ENCODE measurements around the gene IGF1. TPM values are rescaled to one million over a fixed set of nuclear protein-coding genes. Genes with fewer than 3 reads are reported as not detected.
"Not testable (repeated sequence)": the region's sequence is repeated elsewhere in the genome, so short reads cannot be mapped to it uniquely, and the experiment has no call there.

The IGF1 gene
- total RNA-seq, 2 donors from 2014 or later, result 0.79 to 2.0 TPM

DNA sequence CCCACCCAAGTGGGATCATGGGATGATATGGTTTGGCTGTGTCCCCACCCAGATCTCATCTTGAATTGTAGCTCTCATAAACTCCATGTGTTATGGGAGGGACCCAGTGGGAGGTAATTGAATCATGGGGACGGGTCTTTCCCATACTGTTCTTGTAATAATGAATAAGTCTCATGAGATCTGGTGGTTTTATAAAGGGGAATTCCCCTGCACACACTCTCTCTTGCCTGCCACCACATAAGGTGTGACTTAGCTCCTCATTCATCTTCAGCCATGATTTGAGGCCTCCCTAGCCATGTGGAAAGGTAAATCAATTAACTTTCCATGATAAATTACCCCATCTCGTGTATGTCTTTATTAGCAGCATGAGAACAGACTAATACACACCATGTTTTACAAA, 109.2 kb downstream of the IGF1 start:
- H3K4me1 Mint-ChIP-seq (ENCODE audit: low read depth), result peaks cover 21% of the 10 kb centered on the region
- peaks cover 4 to 9% of the 10 kb centered on the region in 2 donors for H3K9me3 Mint-ChIP-seq
- ATAC-seq (replicated peaks in 1 of 2) (peak; percentile 82 to 84), DNase-seq (peak; percentile 14 to 17)
- H3K27ac Mint-ChIP-seq, result no peak overlapping the region
- H3K4me3 Mint-ChIP-seq, result no peak overlapping the region
- H3K27me3 Mint-ChIP-seq (ENCODE audit: low read depth), result peaks cover 17% of the 10 kb centered on the region
- peaks cover 2% of the 10 kb centered on the region in 2 donors for H3K36me3 Mint-ChIP-seq (ENCODE audit: insufficient read depth in 2 of 2)

DNA sequence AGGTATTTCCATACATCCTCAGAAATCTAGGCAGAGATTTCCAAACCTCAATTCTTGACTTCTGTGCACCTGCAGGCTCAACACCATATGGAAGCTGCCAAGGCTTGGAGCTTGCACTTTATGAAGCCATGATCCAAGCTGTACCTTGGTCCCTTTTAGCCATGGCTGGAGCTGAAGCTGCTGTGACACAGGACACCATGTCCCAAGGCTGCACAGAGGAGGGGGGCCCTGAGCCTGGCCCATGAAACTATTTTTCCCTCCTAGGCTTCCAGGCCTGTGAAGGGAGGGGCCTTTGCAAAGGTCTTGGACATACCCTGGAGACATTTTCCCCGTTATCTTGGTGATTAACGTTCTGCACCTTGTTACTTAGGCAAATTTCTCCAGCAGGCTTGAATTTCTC, 110.5 kb downstream of the IGF1 start:
- Mint-ChIP-seq H3K27me3 (ENCODE audit: low read depth) (peaks cover 29% of the 10 kb centered on the region), H3K4me1 (ENCODE audit: low read depth) (peaks cover 21% of the 10 kb centered on the region), H3K9me3 (peaks cover 4 to 11% of the 10 kb centered on the region in 2 donors), H3K27ac (no peak overlapping the region), H3K36me3 (ENCODE audit: insufficient read depth in 2 of 2) (peaks cover 2% of the 10 kb centered on the region in 2 donors), H3K4me3 (no peak overlapping the region)
- DNase-seq, result no peak
- ATAC-seq (replicated peaks in 1 of 2), result no peak

DNA sequence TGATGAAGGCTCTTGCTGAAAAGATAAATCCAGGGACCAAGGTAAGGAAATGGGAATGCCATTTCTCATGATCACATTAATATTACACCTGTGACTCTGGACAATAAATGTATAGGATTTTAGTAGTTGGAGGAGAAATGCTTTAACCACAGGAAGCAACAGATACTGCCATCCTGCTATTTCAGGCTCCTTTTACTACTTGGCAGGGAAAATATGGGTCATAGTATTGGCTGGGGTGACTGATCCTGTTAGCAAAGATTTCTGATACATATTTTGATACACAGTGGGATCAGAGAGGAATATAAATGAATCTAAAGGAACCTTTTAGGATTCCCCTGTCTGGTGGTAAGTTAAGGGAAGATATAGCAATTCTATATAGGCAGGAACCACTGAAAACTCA, 115.0 kb downstream of the IGF1 start:
- DNase-seq, result no peak
- peaks cover 41% of the 10 kb centered on the region for H3K27me3 Mint-ChIP-seq (ENCODE audit: low read depth)
- peaks cover 2% of the 10 kb centered on the region in 2 donors for H3K36me3 Mint-ChIP-seq (ENCODE audit: insufficient read depth in 2 of 2)
- H3K27ac Mint-ChIP-seq, result no peak overlapping the region
- H3K4me3 Mint-ChIP-seq, result no peak overlapping the region
- ATAC-seq (replicated peaks in 1 of 2), result no peak
- no peaks in the 10 kb centered on the region for H3K4me1 Mint-ChIP-seq (ENCODE audit: low read depth)
- H3K9me3 Mint-ChIP-seq, result peaks cover 4 to 14% of the 10 kb centered on the region in 2 donors

GRCh38 chr12:102364709-102365108, 115.7 kb downstream of the IGF1 start:
- Mint-ChIP-seq H3K27ac (no peak overlapping the region), H3K4me3 (no peak overlapping the region), H3K4me1 (ENCODE audit: low read depth) (no peaks in the 10 kb centered on the region), H3K27me3 (ENCODE audit: low read depth) (peaks cover 47% of the 10 kb centered on the region), H3K36me3 (ENCODE audit: insufficient read depth in 2 of 2) (peaks cover 2% of the 10 kb centered on the region in 2 donors), H3K9me3 (peaks cover 4 to 16% of the 10 kb centered on the region in 2 donors)
- DNase-seq (no peak), ATAC-seq (replicated peaks in 1 of 2) (no peak)

- Mint-ChIP-seq H3K4me1 (ENCODE audit: low read depth) (no peaks in the 10 kb centered on the region), H3K36me3 (ENCODE audit: insufficient read depth in 2 of 2) (peaks cover 11% of the 10 kb centered on the region in 2 donors), H3K27ac (no peak overlapping the region), H3K4me3 (no peak overlapping the region), H3K27me3 (ENCODE audit: low read depth) (peaks cover 17% of the 10 kb centered on the region), H3K9me3 (peaks cover 15 to 23% of the 10 kb centered on the region in 2 donors)
- ATAC-seq (replicated peaks in 1 of 2) (no peak), DNase-seq (no peak)
These were observed 123.7 kb downstream of the IGF1 start for GRCh38 chr12:102356690-102357089.

GRCh38 chr12:102354281-102354680, 126.1 kb downstream of the IGF1 start:
- H3K27me3 Mint-ChIP-seq (ENCODE audit: low read depth); H3K4me3 Mint-ChIP-seq; DNase-seq; H3K4me1 Mint-ChIP-seq (ENCODE audit: low read depth); ATAC-seq (replicated peaks in 1 of 2); H3K27ac Mint-ChIP-seq: not testable (repeated sequence)
- peaks cover 15 to 18% of the 10 kb centered on the region in 2 donors for H3K9me3 Mint-ChIP-seq
- H3K36me3 Mint-ChIP-seq (ENCODE audit: insufficient read depth in 2 of 2), result peaks cover 11% of the 10 kb centered on the region in 2 donors

GRCh38 chr12:102351322-102351721, 129.0 kb downstream of the IGF1 start:
- Mint-ChIP-seq H3K27me3 (ENCODE audit: low read depth) (no peaks in the 10 kb centered on the region), H3K36me3 (ENCODE audit: insufficient read depth in 2 of 2) (peaks cover 11% of the 10 kb centered on the region in 2 donors), H3K27ac (no peak overlapping the region), H3K4me3 (no peak overlapping the region), H3K4me1 (ENCODE audit: low read depth) (no peaks in the 10 kb centered on the region), H3K9me3 (peaks cover 15% of the 10 kb centered on the region in 2 donors)
- ATAC-seq (replicated peaks in 1 of 2), result no peak
- DNase-seq, result no peak

DNA sequence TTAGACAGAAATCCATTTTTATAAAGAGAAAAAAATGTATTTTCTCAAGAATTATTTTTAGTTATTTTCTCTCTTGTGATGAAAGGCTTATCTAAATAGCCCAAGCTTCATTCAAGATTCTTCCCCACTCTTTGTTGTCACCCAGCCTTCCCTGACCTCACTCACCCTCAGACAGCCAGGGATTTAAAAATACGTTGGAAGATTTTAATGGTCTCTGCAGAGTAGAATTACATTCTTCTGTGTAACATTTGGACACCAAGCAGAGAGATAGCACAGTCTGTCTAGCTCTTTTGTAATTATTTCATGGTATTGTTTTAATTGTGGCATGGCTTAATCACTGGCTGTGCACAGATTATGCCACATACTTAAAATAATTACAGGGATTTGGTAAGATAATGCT, 130.3 kb downstream of the IGF1 start:
- no peak for DNase-seq
- no peak for ATAC-seq (replicated peaks in 1 of 2)
- Mint-ChIP-seq H3K27ac (no peak overlapping the region), H3K4me1 (ENCODE audit: low read depth) (no peaks in the 10 kb centered on the region), H3K9me3 (peaks cover 12 to 13% of the 10 kb centered on the region in 2 donors), H3K27me3 (ENCODE audit: low read depth) (no peaks in the 10 kb centered on the region), H3K36me3 (ENCODE audit: insufficient read depth in 2 of 2) (peaks cover 10 to 12% of the 10 kb centered on the region in 2 donors), H3K4me3 (no peak overlapping the region)

DNA sequence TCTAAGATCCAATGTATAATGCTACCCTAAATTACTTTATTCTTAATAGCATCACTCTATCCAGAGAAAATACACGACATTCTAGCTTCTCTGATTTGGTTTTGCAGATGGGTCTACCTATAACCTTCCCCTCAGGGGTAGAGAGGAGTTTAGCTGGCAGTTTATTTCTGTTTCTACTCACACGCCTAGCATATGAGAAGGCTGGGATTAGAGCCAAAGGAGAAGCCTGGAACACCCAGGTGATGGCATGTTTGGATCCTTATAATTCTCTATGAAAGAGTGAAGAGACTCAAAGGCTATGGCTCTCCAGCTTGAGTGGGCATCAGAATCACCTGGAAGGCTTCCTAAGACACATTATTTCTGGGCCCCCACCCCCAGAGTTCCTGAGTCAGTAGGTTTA, 131.3 kb downstream of the IGF1 start:
- H3K4me3 Mint-ChIP-seq, result no peak overlapping the region
- peaks cover 9 to 11% of the 10 kb centered on the region in 2 donors for H3K9me3 Mint-ChIP-seq
- no peak for ATAC-seq (replicated peaks in 1 of 2)
- H3K27me3 Mint-ChIP-seq (ENCODE audit: low read depth), result no peaks in the 10 kb centered on the region
- H3K4me1 Mint-ChIP-seq (ENCODE audit: low read depth), result no peaks in the 10 kb centered on the region
- no peak for DNase-seq
- no peak overlapping the region for H3K27ac Mint-ChIP-seq
- peaks cover 5 to 11% of the 10 kb centered on the region in 2 donors for H3K36me3 Mint-ChIP-seq (ENCODE audit: insufficient read depth in 2 of 2)

DNA sequence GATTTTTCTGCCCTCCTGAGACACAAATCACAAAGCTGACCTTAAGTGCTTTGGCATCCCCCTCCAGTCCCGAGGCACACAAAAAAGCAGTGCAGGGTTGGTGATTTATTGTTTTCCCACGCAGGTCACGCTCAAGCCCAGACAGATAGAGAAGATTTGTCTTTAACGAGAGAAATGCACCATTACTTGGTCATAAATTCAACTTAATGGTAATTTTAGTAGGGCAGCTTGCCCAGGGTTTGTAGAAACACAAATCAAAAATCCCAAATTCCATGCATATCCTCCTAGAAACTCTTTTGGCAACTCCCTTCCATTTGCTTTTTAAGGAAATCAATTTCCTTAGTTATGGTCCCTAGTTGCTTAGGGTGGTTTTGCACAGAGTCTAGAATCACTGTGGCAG, 132.6 kb downstream of the IGF1 start:
- Mint-ChIP-seq H3K9me3 (peaks cover 6 to 10% of the 10 kb centered on the region in 2 donors), H3K27me3 (ENCODE audit: low read depth) (no peaks in the 10 kb centered on the region), H3K36me3 (ENCODE audit: insufficient read depth in 2 of 2) (peaks cover 5 to 10% of the 10 kb centered on the region in 2 donors), H3K4me1 (ENCODE audit: low read depth) (no peaks in the 10 kb centered on the region), H3K4me3 (no peak overlapping the region), H3K27ac (no peak overlapping the region)
- DNase-seq (no peak), ATAC-seq (replicated peaks in 1 of 2) (no peak)

Measured in activated T-cell treated with anti-CD3 and anti-CD28 coated beads, Interleukin-2, amount 50 U/mL, for 72 hours (primary cell).